Mesendoderm (in vitro differentiated cells): ENCODE results near the gene RSPH1.

Experiments used
- DNase-seq: peaks from one replicate; pipeline ENCODE4 v3.0.0; 2013
- H2AK5ac ChIP-seq: 2 replicates; pipeline ENCODE4 v1.6.1; 2013; ENCODE audit warnings: low read length, inconsistent platforms
- H2BK120ac ChIP-seq: 2 replicates; pipeline ENCODE4 v1.6.1; 2013; ENCODE audit warnings: low read depth, mild to moderate bottlenecking, low read length, moderate library complexity, mixed read lengths
- H2BK15ac ChIP-seq: replicated peaks from 2 replicates; pipeline ENCODE4 v1.6.1; 2013; ENCODE audit warnings: low read depth, mild to moderate bottlenecking, moderate library complexity
- H2BK5ac ChIP-seq: 2 replicates; pipeline ENCODE4 v1.6.1; 2013; ENCODE audit warnings: low read length, inconsistent platforms
- H3K18ac ChIP-seq: 2 replicates; pipeline ENCODE4 v1.6.1; 2013; ENCODE audit warnings: mild to moderate bottlenecking, low read length, mixed read lengths
- H3K23ac ChIP-seq: one replicate; pipeline ENCODE4 v1.6.1; 2013; ENCODE audit warnings: low read length
- H3K27ac ChIP-seq: 2 replicates; pipeline ENCODE4 v1.5.1; 2013; ENCODE audit warnings: low read depth, mild to moderate bottlenecking, inconsistent platforms, low read length, moderate library complexity
- H3K27me3 ChIP-seq: 2 replicates; pipeline ENCODE4 v1.6.1; 2013; ENCODE audit warnings: low read length, control low read depth, mild to moderate bottlenecking, inconsistent platforms; ENCODE audit not compliant: insufficient read depth, poor library complexity
- H3K36me3 ChIP-seq: 2 replicates; pipeline ENCODE4 v1.6.1; 2013; ENCODE audit warnings: low read length, inconsistent platforms; ENCODE audit not compliant: control insufficient read depth, insufficient read depth
- H3K4ac ChIP-seq: one replicate; pipeline ENCODE4 v1.6.1; 2013; ENCODE audit warnings: low read depth, mild to moderate bottlenecking, low read length, moderate library complexity
- H3K4me1 ChIP-seq: 2 replicates; pipeline ENCODE4 v1.6.1; 2013; ENCODE audit warnings: low read depth, low read length, inconsistent platforms; ENCODE audit not compliant: control insufficient read depth
- H3K4me2 ChIP-seq: 2 replicates; pipeline ENCODE4 v1.6.1; 2013; ENCODE audit warnings: low read length
- H3K4me3 ChIP-seq: 2 replicates; pipeline ENCODE4 v1.5.1; 2013; ENCODE audit warnings: mild to moderate bottlenecking, low read length
- H3K56ac ChIP-seq: one replicate; pipeline ENCODE4 v1.6.1; 2013; ENCODE audit warnings: low read length
- H3K79me1 ChIP-seq: 2 replicates; pipeline ENCODE4 v1.6.1; 2013; ENCODE audit warnings: low read length, inconsistent platforms
- H3K79me2 ChIP-seq: 2 replicates; pipeline ENCODE4 v1.6.1; 2013; ENCODE audit warnings: mild to moderate bottlenecking, low read length; ENCODE audit not compliant: control insufficient read depth, insufficient read depth
- H3K9ac ChIP-seq: 2 replicates; pipeline ENCODE4 v1.6.1; 2013; ENCODE audit warnings: low read length, inconsistent platforms
- H4K5ac ChIP-seq: one replicate; pipeline ENCODE4 v1.6.1; 2013; ENCODE audit warnings: low read length
- H4K8ac ChIP-seq: one replicate; pipeline ENCODE4 v1.6.1; 2013; ENCODE audit warnings: low read depth, mild to moderate bottlenecking, control low read depth, low read length, moderate library complexity
- WGBS: extraction: QIAGEN DNeasy Blood & Tissue Kit; methylation state at CpG from one replicate; pipeline ENCODE4 v1.1.7; 2013; ENCODE audit warnings: low lambda C conversion rate, missing lambda C conversion rate; ENCODE audit not compliant: insufficient coverage; ENCODE audit errors: extremely low coverage; 5-methylcytosine and 5-hydroxymethylcytosine counted together

The RSPH1 gene

GRCh38 chr21:42525029-42525581 lies 29.1 kb upstream of the RSPH1 start:
- no peak overlapping the region for H3K27ac ChIP-seq
- H3K4me1 ChIP-seq = peaks cover 6% of the 10 kb centered on the region
- no peaks in the 10 kb centered on the region for H3K36me3 ChIP-seq
- no peak overlapping the region for H3K4me3 ChIP-seq
- H3K9ac ChIP-seq = peak overlapping the region; percentile 44
- peak; percentile 49 for DNase-seq
- peak overlapping the region; percentile 65 for H3K56ac ChIP-seq
- H3K79me2 ChIP-seq = no peaks in the 10 kb centered on the region
- H3K23ac ChIP-seq = no peak overlapping the region
- no peak overlapping the region for H3K4ac ChIP-seq
- H4K8ac ChIP-seq = no peak overlapping the region
- WGBS = no CpG with 5 or more reads among the region's 15 CpGs
- H2BK120ac ChIP-seq = no peak overlapping the region
- H3K27me3 ChIP-seq = no peaks in the 10 kb centered on the region
- H2AK5ac ChIP-seq = no peak overlapping the region
- H2BK15ac ChIP-seq = no peak overlapping the region
- peak overlapping the region; percentile 44 for H3K4me2 ChIP-seq
- H2BK5ac ChIP-seq = no peak overlapping the region
- no peak overlapping the region for H3K18ac ChIP-seq
- no peak overlapping the region for H4K5ac ChIP-seq
- H3K79me1 ChIP-seq = no peaks in the 10 kb centered on the region

DNA sequence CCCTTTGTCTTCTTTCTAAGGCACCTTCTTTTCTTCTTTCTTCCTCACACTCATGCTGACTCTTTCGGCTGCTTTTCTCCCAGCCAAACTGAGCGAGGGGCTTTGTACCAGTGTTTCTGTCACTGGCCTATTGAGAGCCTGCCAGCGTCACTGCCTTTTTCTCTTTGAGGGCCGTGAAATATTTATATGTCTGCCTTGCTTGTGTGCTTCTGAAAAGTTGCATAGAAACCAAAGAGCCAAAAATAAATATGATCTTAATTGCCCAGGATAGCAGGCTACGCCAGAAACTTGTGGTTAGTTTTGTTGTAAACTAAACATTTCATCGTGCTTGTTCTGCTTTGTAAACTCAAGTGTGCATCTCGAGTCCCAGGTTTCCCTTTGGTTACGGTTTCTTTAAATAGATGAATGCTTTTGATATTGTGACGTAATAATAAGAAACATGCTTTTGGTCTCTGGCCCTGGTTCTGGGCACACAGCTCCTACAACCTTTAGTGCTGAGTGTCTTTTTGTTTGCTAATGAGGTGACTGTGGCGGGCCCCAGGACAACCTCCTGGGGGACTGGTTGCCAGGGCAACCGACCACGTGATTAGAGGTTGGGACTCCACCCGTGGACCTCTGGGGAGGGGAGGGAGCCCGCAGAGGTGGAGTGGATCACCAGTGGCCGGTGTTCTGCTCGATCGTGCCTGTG lies 28.5 kb upstream of the RSPH1 start:
- Histone ChIP-seq H3K4me2 (peak overlapping the region; percentile 44), H2AK5ac (no peak overlapping the region), H3K4me3 (no peak overlapping the region), H4K8ac (no peak overlapping the region), H3K27ac (no peak overlapping the region), H3K4me1 (peaks cover 6% of the 10 kb centered on the region), H3K79me1 (no peaks in the 10 kb centered on the region), H3K18ac (no peak overlapping the region), H4K5ac (no peak overlapping the region), H2BK15ac (no peak overlapping the region), H2BK120ac (no peak overlapping the region), H3K36me3 (no peaks in the 10 kb centered on the region), H3K23ac (no peak overlapping the region), H3K4ac (no peak overlapping the region), H2BK5ac (no peak overlapping the region), H3K79me2 (no peaks in the 10 kb centered on the region), H3K27me3 (no peaks in the 10 kb centered on the region), H3K9ac (peak overlapping the region; percentile 44), H3K56ac (peak overlapping the region; percentile 65)
- no CpG with 5 or more reads among the region's 17 CpGs for WGBS
- peak; percentile 82 for DNase-seq

GRCh38 chr21:42523941-42524340 lies 27.9 kb upstream of the RSPH1 start:
- Histone ChIP-seq H3K27ac (no peak overlapping the region), H2BK120ac (no peak overlapping the region), H3K27me3 (no peaks in the 10 kb centered on the region), H4K5ac (no peak overlapping the region), H2AK5ac (no peak overlapping the region), H3K23ac (no peak overlapping the region), H3K4me2 (no peak overlapping the region), H3K4me3 (no peak overlapping the region), H3K4ac (no peak overlapping the region), H3K4me1 (peaks cover 6% of the 10 kb centered on the region), H3K56ac (no peak overlapping the region), H2BK5ac (no peak overlapping the region), H2BK15ac (no peak overlapping the region), H4K8ac (no peak overlapping the region), H3K79me1 (no peaks in the 10 kb centered on the region), H3K79me2 (no peaks in the 10 kb centered on the region), H3K18ac (no peak overlapping the region), H3K9ac (no peak overlapping the region), H3K36me3 (no peaks in the 10 kb centered on the region)
- no CpG with 5 or more reads among the region's 9 CpGs for WGBS
- DNase-seq = no peak

DNA sequence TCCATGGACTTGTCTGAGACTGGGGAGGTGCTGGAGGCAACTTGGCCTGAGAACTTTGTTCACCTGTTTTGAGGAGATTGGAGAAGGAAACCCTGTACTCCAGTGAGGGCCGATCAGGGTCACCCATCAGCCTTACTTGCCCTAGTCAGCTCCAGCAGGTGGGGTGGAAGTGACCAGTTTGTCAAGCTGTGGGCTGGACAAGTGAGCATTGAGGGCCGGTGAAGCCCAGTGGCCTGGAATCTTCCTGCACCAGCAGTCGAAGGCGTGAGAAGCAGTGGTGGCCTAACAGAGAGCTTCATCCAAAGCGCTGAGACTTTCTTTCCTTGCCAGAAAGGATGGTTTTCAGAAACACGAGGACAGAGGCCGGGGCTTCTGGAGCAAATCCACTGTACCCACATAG lies 27.2 kb upstream of the RSPH1 start:
- H3K4me3 ChIP-seq = no peak overlapping the region
- H3K23ac ChIP-seq = no peak overlapping the region
- H3K9ac ChIP-seq = no peak overlapping the region
- no peaks in the 10 kb centered on the region for H3K27me3 ChIP-seq
- H2BK5ac ChIP-seq = no peak overlapping the region
- H4K8ac ChIP-seq = no peak overlapping the region
- no peak overlapping the region for H3K4me2 ChIP-seq
- H2BK120ac ChIP-seq = no peak overlapping the region
- H3K36me3 ChIP-seq = no peaks in the 10 kb centered on the region
- H3K4me1 ChIP-seq = peaks cover 6% of the 10 kb centered on the region
- no peak overlapping the region for H3K27ac ChIP-seq
- H4K5ac ChIP-seq = no peak overlapping the region
- no peak for DNase-seq
- H3K56ac ChIP-seq = no peak overlapping the region
- H3K18ac ChIP-seq = no peak overlapping the region
- H3K79me2 ChIP-seq = no peaks in the 10 kb centered on the region
- peak overlapping the region; percentile 30 for H2AK5ac ChIP-seq
- no peak overlapping the region for H3K4ac ChIP-seq
- no peak overlapping the region for H2BK15ac ChIP-seq
- WGBS = no CpG with 5 or more reads among the region's 7 CpGs
- H3K79me1 ChIP-seq = no peaks in the 10 kb centered on the region

DNA sequence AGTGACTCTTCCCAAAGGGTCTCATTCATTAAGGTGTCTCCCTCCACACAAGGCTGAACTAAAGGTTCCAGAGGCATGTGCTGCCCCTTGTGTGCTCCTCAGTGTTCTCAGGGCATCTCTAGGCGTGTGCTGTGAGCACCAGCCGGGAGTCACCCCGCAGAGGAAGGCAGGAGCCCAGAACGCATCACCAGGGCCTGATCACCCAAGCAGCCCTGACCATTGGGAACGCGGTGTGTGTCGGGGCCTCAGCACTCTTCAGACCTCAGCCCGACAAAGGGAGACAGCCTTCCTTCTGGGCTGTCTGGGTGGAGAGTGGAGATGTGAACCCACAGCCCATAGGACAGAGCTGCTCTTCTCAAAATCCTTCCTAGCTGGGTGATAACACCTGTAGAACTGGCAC lies 26.7 kb upstream of the RSPH1 start:
- no peak overlapping the region for H3K4me3 ChIP-seq
- peaks cover 6% of the 10 kb centered on the region for H3K4me1 ChIP-seq
- H3K27me3 ChIP-seq = no peaks in the 10 kb centered on the region
- H2BK5ac ChIP-seq = no peak overlapping the region
- no peak overlapping the region for H3K27ac ChIP-seq
- H3K4me2 ChIP-seq = no peak overlapping the region
- H2BK15ac ChIP-seq = no peak overlapping the region
- no CpG with 5 or more reads among the region's 8 CpGs for WGBS
- no peak overlapping the region for H3K18ac ChIP-seq
- peak overlapping the region; percentile 30 for H2AK5ac ChIP-seq
- H3K79me2 ChIP-seq = no peaks in the 10 kb centered on the region
- H3K9ac ChIP-seq = no peak overlapping the region
- no peaks in the 10 kb centered on the region for H3K79me1 ChIP-seq
- no peak overlapping the region for H4K5ac ChIP-seq
- no peak overlapping the region for H2BK120ac ChIP-seq
- H3K4ac ChIP-seq = no peak overlapping the region
- DNase-seq = no peak
- H3K23ac ChIP-seq = peak overlapping the region; percentile 25
- no peaks in the 10 kb centered on the region for H3K36me3 ChIP-seq
- H3K56ac ChIP-seq = no peak overlapping the region
- H4K8ac ChIP-seq = no peak overlapping the region

GRCh38 chr21:42522271-42522670 lies 26.2 kb upstream of the RSPH1 start:
- no peak overlapping the region for H3K4me2 ChIP-seq
- no peak overlapping the region for H3K4ac ChIP-seq
- H3K79me1 ChIP-seq = no peaks in the 10 kb centered on the region
- no CpG with 5 or more reads among the region's 14 CpGs for WGBS
- no peak overlapping the region for H2BK5ac ChIP-seq
- no peaks in the 10 kb centered on the region for H3K36me3 ChIP-seq
- DNase-seq = no peak
- no peak overlapping the region for H3K27ac ChIP-seq
- H3K56ac ChIP-seq = no peak overlapping the region
- no peaks in the 10 kb centered on the region for H3K27me3 ChIP-seq
- H3K23ac ChIP-seq = no peak overlapping the region
- H2BK15ac ChIP-seq = no peak overlapping the region
- H3K79me2 ChIP-seq = no peaks in the 10 kb centered on the region
- H4K5ac ChIP-seq = no peak overlapping the region
- H3K9ac ChIP-seq = no peak overlapping the region
- no peak overlapping the region for H4K8ac ChIP-seq
- no peak overlapping the region for H2BK120ac ChIP-seq
- peaks cover 6% of the 10 kb centered on the region for H3K4me1 ChIP-seq
- H3K4me3 ChIP-seq = no peak overlapping the region
- no peak overlapping the region for H3K18ac ChIP-seq
- H2AK5ac ChIP-seq = no peak overlapping the region
